Left hindlimb (tissue), 1 donor: Measurements from ENCODE around the gene XIRP1.

ENCODE experiments used
- DNase-seq: peaks from one replicate; pipeline ENCODE4 v3.0.0-alpha.2; 2018

XIRP1 gene

GRCh38 chr3:39143051-39143885, 49.1 kb downstream of the XIRP1 start:
- no peak for DNase-seq

DNA sequence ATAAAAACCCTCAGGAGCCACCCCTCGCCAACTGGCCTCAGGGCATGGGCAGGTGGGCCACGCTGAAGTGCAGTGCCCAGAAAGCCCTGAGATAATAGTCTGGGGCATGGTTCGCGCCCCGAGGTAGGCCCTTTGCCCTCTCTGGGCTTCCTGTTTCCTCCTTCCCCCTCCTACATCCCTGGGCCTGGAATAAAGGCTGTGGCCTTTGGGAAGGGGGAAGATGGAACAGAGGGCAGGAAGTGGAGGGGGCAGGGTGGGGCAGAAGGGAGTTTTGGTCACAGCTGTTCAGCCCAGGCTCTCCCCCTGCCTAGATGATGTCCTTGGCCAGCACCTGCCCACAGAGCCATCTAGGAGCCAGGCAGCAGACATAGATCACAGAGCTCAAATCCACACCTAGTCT, 50.3 kb downstream of the XIRP1 start:
- DNase-seq: no peak

DNA sequence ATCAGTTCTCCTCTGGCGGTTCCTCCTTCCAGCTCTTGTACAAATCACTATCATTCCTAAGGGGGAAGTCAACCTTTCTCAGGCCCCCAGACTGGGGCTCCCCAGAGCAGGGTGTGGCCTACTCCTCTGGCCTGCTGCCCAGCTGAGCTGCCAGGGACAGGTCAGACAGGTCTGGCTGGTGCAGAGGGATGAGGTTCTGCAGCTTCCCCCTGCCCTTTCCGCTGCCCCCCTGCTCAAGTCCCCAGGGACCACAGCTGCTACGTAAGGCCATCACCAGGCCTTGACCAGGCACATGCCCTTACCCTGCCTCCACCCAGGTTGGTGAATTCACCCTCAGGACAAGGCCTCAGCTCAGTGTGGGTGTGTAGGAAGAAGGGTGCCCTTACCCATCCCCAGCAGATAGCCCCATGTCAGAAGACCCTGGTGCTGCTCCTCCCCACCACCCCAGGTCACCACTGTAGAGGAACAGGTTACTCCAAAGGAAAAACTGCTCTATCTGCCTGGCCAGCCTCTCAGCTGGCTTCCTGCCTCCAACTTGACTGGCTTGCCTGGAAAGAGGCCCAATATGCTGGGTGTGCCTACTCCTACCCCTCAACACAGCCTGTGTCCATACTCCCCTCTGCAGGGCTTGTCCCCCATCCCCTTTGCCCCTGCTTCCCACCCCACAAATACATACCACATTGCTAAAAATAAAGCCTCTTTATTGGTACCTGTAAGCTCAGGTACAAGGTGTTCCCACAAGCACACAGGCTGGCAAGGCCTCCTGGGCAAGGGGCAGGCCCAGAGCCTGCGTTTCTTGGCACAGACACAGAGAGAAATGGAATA, 51.0 kb downstream of the XIRP1 start:
- no peak for DNase-seq

- no peak for DNase-seq
These were observed 51.9 kb downstream of the XIRP1 start for GRCh38 chr3:39140341-39140971.

DNA sequence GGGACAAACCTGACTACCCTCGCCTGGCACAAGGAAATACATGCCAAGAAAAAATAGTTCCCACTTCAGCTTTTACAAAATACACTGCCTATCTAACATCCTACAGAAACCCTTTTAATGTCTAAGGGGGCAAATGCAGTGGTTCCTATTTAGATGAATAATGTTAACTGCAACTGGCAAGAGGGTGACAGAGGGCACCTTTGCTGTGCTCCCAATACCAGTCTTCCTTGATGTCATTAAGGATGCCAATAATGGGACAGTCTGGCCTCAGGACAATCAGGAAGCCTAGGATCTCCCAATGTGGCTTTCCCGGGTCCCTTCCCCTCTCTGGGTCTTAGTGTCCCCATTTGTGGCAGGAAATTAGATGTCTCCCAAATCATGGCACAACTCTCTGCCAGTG, 53.0 kb downstream of the XIRP1 start:
- DNase-seq: no peak

DNA sequence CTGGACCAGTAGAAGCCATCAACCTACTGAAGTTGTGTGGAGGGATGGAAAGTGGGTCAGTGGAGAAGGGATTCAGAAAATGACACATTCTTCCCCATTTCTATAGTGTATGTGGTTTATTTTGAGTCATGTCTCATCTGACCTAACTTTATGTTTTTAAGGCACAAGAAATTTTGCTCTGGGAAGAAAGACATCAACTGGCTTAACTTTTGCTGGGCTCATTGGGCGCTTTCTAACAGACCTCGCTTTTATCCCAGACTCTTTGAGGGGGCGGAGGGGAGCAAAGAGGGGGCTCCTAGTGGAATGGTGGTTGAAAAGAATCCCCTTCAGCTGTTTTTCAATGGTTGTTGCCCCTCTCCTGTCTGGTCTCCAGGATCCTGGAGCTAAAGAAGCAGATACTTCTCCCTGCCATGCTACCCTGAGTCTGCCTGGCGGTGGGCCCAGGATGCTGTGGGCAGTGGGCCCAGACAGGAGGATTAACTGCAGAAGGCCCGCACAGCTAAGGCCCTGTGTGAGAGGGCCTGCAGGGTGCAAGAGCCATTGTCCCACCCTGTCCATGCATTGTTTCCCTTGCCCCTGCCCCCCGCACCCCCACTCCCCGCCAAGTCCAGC, 53.5 kb downstream of the XIRP1 start:
- DNase-seq: peak; percentile 81

- no peak for DNase-seq
These were observed 54.2 kb downstream of the XIRP1 start for GRCh38 chr3:39137991-39138803.

GRCh38 chr3:39137435-39137936, 54.9 kb downstream of the XIRP1 start:
- DNase-seq: no peak

- DNase-seq: no peak
These were observed 55.6 kb downstream of the XIRP1 start for GRCh38 chr3:39136533-39137434.

DNA sequence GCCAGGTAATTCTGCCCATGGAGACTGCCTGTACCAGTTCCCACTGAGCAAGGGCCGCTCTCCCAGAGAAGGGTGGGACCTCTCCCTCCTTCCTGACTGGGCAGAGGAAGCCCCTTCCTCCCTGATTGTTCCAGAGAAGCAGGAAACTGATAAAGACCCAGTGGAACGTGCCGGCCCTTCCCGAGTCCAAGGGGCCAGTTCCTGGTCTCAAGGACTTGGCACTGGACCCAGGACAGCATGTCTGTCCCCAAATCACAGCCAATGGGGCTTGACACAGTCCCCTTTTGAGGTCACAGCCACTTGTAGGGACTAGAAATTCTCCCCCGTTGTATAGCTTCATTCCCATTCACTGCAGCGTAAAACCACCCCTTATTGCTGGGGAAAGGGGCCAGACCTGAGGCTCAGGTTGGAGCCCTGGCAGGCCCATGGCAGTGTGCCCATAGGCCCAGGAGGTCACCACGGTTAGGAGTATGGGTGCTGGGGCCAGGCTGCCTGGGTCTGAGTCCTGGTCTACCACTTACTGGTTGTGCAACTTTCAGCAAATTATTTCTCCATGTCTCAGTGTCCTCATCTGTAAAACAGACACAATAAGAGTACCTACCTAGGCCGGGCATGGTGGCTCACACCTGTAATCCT, 57.1 kb downstream of the XIRP1 start:
- no peak for DNase-seq

GRCh38 chr3:39134305-39134704, 58.1 kb downstream of the XIRP1 start:
- no peak for DNase-seq

DNA sequence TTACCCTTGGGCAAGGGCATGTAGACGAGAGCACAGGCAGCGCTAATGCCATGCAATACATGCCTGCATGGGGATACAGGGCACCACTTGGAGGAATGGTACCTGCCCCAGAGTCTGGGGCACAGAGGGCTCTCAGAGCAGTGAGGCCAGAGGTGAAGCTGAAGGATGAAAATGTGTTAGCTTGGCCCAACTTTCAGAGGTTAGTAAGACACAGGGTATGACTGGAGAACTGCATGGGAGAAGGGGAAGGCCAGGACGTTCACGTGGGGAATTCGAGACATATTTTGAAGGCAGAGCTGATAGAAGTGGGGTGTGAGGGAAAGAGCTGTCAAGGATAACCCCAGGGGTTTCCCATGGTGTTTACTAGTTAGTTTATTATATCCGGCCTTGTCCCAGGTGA, 58.6 kb downstream of the XIRP1 start:
- no peak for DNase-seq
